Ectodermal cell (in vitro differentiated cells): ENCODE results near the gene TARM1. TPM values are rescaled to one million over a fixed set of nuclear protein-coding genes. Genes with fewer than 3 reads are reported as not detected.

ENCODE experiments used
- H3K27ac ChIP-seq: 2 replicates; pipeline ENCODE4 v1.7.0; 2013; ENCODE audit warnings: mild to moderate bottlenecking, low read depth, low read length; ENCODE audit not compliant: insufficient read depth, poor library complexity, severe bottlenecking
- H3K27me3 ChIP-seq: 2 replicates; pipeline ENCODE4 v1.7.0; 2013; ENCODE audit warnings: mild to moderate bottlenecking, low read length; ENCODE audit not compliant: insufficient read depth, control insufficient read depth, poor library complexity, severe bottlenecking
- H3K36me3 ChIP-seq: one replicate; pipeline ENCODE4 v1.7.0; 2013; ENCODE audit warnings: low read length; ENCODE audit not compliant: control insufficient read depth, insufficient read depth
- H3K4me1 ChIP-seq: one replicate; pipeline ENCODE4 v1.7.0; 2013; ENCODE audit warnings: low read length; ENCODE audit not compliant: control insufficient read depth, insufficient read depth
- H3K4me3 ChIP-seq: 2 replicates; pipeline ENCODE4 v1.7.0; 2013; ENCODE audit warnings: low read depth, low read length, control low read depth; ENCODE audit not compliant: insufficient read depth
- H3K9me3 ChIP-seq: 2 replicates; pipeline ENCODE4 v1.7.0; 2013; ENCODE audit warnings: mild to moderate bottlenecking, low read length, moderate library complexity; ENCODE audit not compliant: control insufficient read depth
- WGBS, 2 experiments: methylation state at CpG; one replicate each; pipeline ENCODE4 v1.1.7; 2013; ENCODE audit warnings: missing lambda C conversion rate in 2 of 2; 5-methylcytosine and 5-hydroxymethylcytosine counted together
- polyA plus RNA-seq, 4 experiments: library from polyadenylated mRNA; stranded (reverse); fragments of 50-300 nt; gene quantifications; one replicate each; pipeline ENCODE4 v1.2.3, GENCODE V29; 2013

Gene TARM1
- polyA plus RNA-seq (2013, experiment 1 of 4), result not detected
- not detected for polyA plus RNA-seq (2013, experiment 2 of 4)
- not detected for polyA plus RNA-seq (2013, experiment 3 of 4)
- not detected for polyA plus RNA-seq (2013, experiment 4 of 4)

- 87 to 90% methylated on average over 7 of the region's 7 CpGs for WGBS, 2 experiments
- H3K27ac ChIP-seq, result no peak within 1 kb of the TSS
- H3K4me1 ChIP-seq, result no peaks in the 10 kb centered on the region
- no peaks in the 10 kb centered on the region for H3K36me3 ChIP-seq
- no peak within 1 kb of the TSS for H3K4me3 ChIP-seq
- no peaks in the 10 kb centered on the region for H3K9me3 ChIP-seq
- H3K27me3 ChIP-seq, result no peaks in the 10 kb centered on the region
Measured at GRCh38 chr19:54081032-54081431, at the start of gene TARM1. Gene TARM1 (minus strand): TSS chr19:54081365. CDS start chr19:54081340, 25 bp downstream.

GRCh38 chr19:54129617-54129996 is 48.4 kb upstream of the TARM1 start:
- WGBS, 2 experiments, result 95 to 96% methylated on average over 20 of the region's 20 CpGs
- no peak overlapping the region for H3K4me3 ChIP-seq

GRCh38 chr19:54128796-54129616 is 47.8 kb upstream of the TARM1 start:
- H3K4me3 ChIP-seq, result no peak overlapping the region
- H3K27me3 ChIP-seq, result no peaks in the 10 kb centered on the region
- 96 to 97% methylated on average over 41 of the region's 41 CpGs for WGBS, 2 experiments
- H3K9me3 ChIP-seq, result peaks cover 2% of the 10 kb centered on the region
- H3K27ac ChIP-seq, result no peak overlapping the region
- peaks cover 25% of the 10 kb centered on the region for H3K36me3 ChIP-seq
- H3K4me1 ChIP-seq, result no peaks in the 10 kb centered on the region

More at GRCh38 chr19:54129617-54129996, 48.4 kb upstream of the TARM1 start:
- Histone ChIP-seq H3K36me3 (peaks cover 23% of the 10 kb centered on the region), H3K4me1 (no peaks in the 10 kb centered on the region), H3K27ac (no peak overlapping the region), H3K27me3 (no peaks in the 10 kb centered on the region), H3K9me3 (peaks cover 2% of the 10 kb centered on the region)

GRCh38 chr19:54128441-54128725 is 47.2 kb upstream of the TARM1 start:
- WGBS, 2 experiments, result 92 to 95% methylated on average over 20 of the region's 20 CpGs
- Histone ChIP-seq H3K9me3 (no peaks in the 10 kb centered on the region), H3K4me1 (no peaks in the 10 kb centered on the region), H3K36me3 (peaks cover 31% of the 10 kb centered on the region), H3K27me3 (no peaks in the 10 kb centered on the region), H3K4me3 (no peak overlapping the region), H3K27ac (no peak overlapping the region)

GRCh38 chr19:54127688-54128440 is 46.7 kb upstream of the TARM1 start:
- H3K4me1 ChIP-seq, result no peaks in the 10 kb centered on the region
- no peaks in the 10 kb centered on the region for H3K27me3 ChIP-seq
- 93 to 94% methylated on average over 44 of the region's 44 CpGs for WGBS, 2 experiments
- no peak overlapping the region for H3K27ac ChIP-seq
- H3K4me3 ChIP-seq, result no peak overlapping the region
- H3K9me3 ChIP-seq, result no peaks in the 10 kb centered on the region
- H3K36me3 ChIP-seq, result peaks cover 33% of the 10 kb centered on the region

GRCh38 chr19:54125713-54126112 is 44.5 kb upstream of the TARM1 start:
- 94% methylated on average over 9 of the region's 9 CpGs for WGBS, 2 experiments
- Histone ChIP-seq H3K27ac (no peak overlapping the region), H3K9me3 (no peaks in the 10 kb centered on the region), H3K36me3 (peaks cover 38% of the 10 kb centered on the region), H3K4me1 (no peaks in the 10 kb centered on the region), H3K27me3 (no peaks in the 10 kb centered on the region), H3K4me3 (no peak overlapping the region)

GRCh38 chr19:54124393-54124792 is 43.2 kb upstream of the TARM1 start:
- H3K36me3 ChIP-seq, result peaks cover 41% of the 10 kb centered on the region
- H3K27ac ChIP-seq, result no peak overlapping the region
- no peaks in the 10 kb centered on the region for H3K27me3 ChIP-seq
- WGBS, 2 experiments, result 93 to 94% methylated on average over 19 of the region's 19 CpGs
- H3K9me3 ChIP-seq, result no peaks in the 10 kb centered on the region
- no peaks in the 10 kb centered on the region for H3K4me1 ChIP-seq
- H3K4me3 ChIP-seq, result no peak overlapping the region

GRCh38 chr19:54123682-54124081 is 42.5 kb upstream of the TARM1 start:
- Histone ChIP-seq H3K9me3 (no peaks in the 10 kb centered on the region), H3K36me3 (peaks cover 38% of the 10 kb centered on the region), H3K4me1 (no peaks in the 10 kb centered on the region), H3K27ac (no peak overlapping the region), H3K4me3 (no peak overlapping the region), H3K27me3 (no peaks in the 10 kb centered on the region)
- 95% methylated on average over 17 of the region's 17 CpGs for WGBS, 2 experiments

- WGBS, 2 experiments, result 93 to 96% methylated on average over 10 of the region's 10 CpGs
- H3K27ac ChIP-seq, result no peak overlapping the region
- H3K9me3 ChIP-seq, result no peaks in the 10 kb centered on the region
- no peaks in the 10 kb centered on the region for H3K27me3 ChIP-seq
- peaks cover 36% of the 10 kb centered on the region for H3K36me3 ChIP-seq
- H3K4me3 ChIP-seq, result no peak overlapping the region
- peaks cover 6% of the 10 kb centered on the region for H3K4me1 ChIP-seq
Measured at GRCh38 chr19:54121259-54121658, 40.1 kb upstream of the TARM1 start.
